Neural cell (in vitro differentiated cells): ENCODE data around the gene GPC5. TPM values are rescaled to one million over a fixed set of nuclear protein-coding genes. Genes with fewer than 3 reads are reported as not detected.

ENCODE experiments used
- H2AFZ ChIP-seq: fragments of 200-600, 300-800 bp; sonication (generic), shearing (Covaris generic); 2 replicates; pipeline ENCODE4 v1.6.0; 2014; ENCODE audit warnings: low read depth, mild to moderate bottlenecking, antibody characterized with exemption, low read length, moderate library complexity
- H3F3A ChIP-seq: fragments of 200-600 bp; shearing (Covaris generic); 2 replicates; pipeline ENCODE4 v1.6.1; 2016; ENCODE audit warnings: mild to moderate bottlenecking, moderate library complexity, mixed read lengths, antibody characterized with exemption, low read length; ENCODE audit not compliant: insufficient read depth, poor library complexity, severe bottlenecking
- H3K27ac ChIP-seq: fragments of 200-600, 300-800 bp; sonication (generic), shearing (Covaris generic); 2 replicates; pipeline ENCODE4 v1.5.1; 2014; ENCODE audit warnings: mild to moderate bottlenecking, low read length, moderate library complexity
- H3K27me3 ChIP-seq: fragments of 300-800, 200-600 bp; sonication (generic), shearing (Covaris generic); 2 replicates; pipeline ENCODE4 v1.6.0; 2014; ENCODE audit warnings: mild to moderate bottlenecking, low read depth, low read length, moderate library complexity; ENCODE audit not compliant: insufficient read depth
- H3K36me3 ChIP-seq: fragments of 300-800, 200-600 bp; sonication (generic), shearing (Covaris generic); 2 replicates; pipeline ENCODE4 v1.5.1; 2014; ENCODE audit warnings: mild to moderate bottlenecking, antibody characterized with exemption, low read length, moderate library complexity; ENCODE audit not compliant: insufficient read depth
- H3K4me2 ChIP-seq: fragments of 300-800, 200-600 bp; sonication (generic), shearing (Covaris generic); 2 replicates; pipeline ENCODE4 v1.6.0; 2014; ENCODE audit warnings: mild to moderate bottlenecking, low read length
- H3K4me3 ChIP-seq: fragments of 300-800, 200-600 bp; sonication (generic), shearing (Covaris generic); 2 replicates; pipeline ENCODE4 v1.5.1; 2014; ENCODE audit warnings: mild to moderate bottlenecking, low read length, moderate library complexity
- H3K79me2 ChIP-seq: fragments of 200-600 bp; shearing (Covaris generic); replicated peaks from 2 replicates; pipeline ENCODE4 v1.6.0; 2014; ENCODE audit warnings: mild to moderate bottlenecking, low read length, moderate library complexity; ENCODE audit not compliant: insufficient read depth
- H3K9ac ChIP-seq: fragments of 300-800, 200-600 bp; sonication (generic), shearing (Covaris generic); 2 replicates; pipeline ENCODE4 v1.6.1; 2016; ENCODE audit warnings: mild to moderate bottlenecking, low read length, mixed read lengths
- H3K9me2 ChIP-seq: fragments of 200-600 bp; shearing (Covaris generic); 2 replicates; pipeline ENCODE4 v1.6.1; 2016; ENCODE audit warnings: mild to moderate bottlenecking, low read length, mixed read lengths; ENCODE audit not compliant: insufficient read depth
- H3K9me3 ChIP-seq: fragments of 200-600, 300-800 bp; sonication (generic), shearing (Covaris generic); 2 replicates; pipeline ENCODE4 v1.6.1; 2016; ENCODE audit warnings: mild to moderate bottlenecking, mixed run types, low read length, moderate library complexity, mixed read lengths
- H4K20me1 ChIP-seq: fragments of 200-600 bp; shearing (Covaris generic); 2 replicates; pipeline ENCODE4 v1.6.1; 2016; ENCODE audit warnings: mild to moderate bottlenecking, mixed run types; ENCODE audit not compliant: insufficient read depth
- CTCF ChIP-seq: fragments of 450-650 bp; IDR thresholded peaks from 2 replicates; pipeline ENCODE4 v1.5.1; 2014; ENCODE audit warnings: antibody characterized with exemption, mild to moderate bottlenecking, moderate library complexity; ENCODE audit not compliant: poor library complexity, severe bottlenecking
- EP300 ChIP-seq: fragments of 450-650 bp; conservative IDR thresholded peaks from 2 replicates; pipeline ENCODE4 v1.6.1; 2014; ENCODE audit warnings: antibody characterized with exemption, mild to moderate bottlenecking, moderate library complexity; ENCODE audit not compliant: poor library complexity, severe bottlenecking
- EZH2 ChIP-seq: fragments of 200-600, 300-800 bp; shearing (Covaris generic), sonication (generic); IDR thresholded peaks from 2 replicates; pipeline ENCODE4 v1.6.1; 2014; ENCODE audit warnings: antibody characterized with exemption, low read length, borderline replicate concordance, mild to moderate bottlenecking; ENCODE audit not compliant: insufficient read depth, poor library complexity, severe bottlenecking
- MXI1 ChIP-seq: fragments of 450-650 bp; conservative IDR thresholded peaks from 2 replicates; pipeline ENCODE4 v1.6.1; 2014; ENCODE audit warnings: antibody characterized with exemption, mild to moderate bottlenecking; ENCODE audit not compliant: poor library complexity, severe bottlenecking
- POLR2AphosphoS5 ChIP-seq: IDR thresholded peaks from 2 replicates; pipeline ENCODE4 v1.6.1; 2012
- RAD21 ChIP-seq: fragments of 450-650 bp; conservative IDR thresholded peaks from 2 replicates; pipeline ENCODE4 v1.6.1; 2014; ENCODE audit warnings: antibody characterized with exemption, mild to moderate bottlenecking, moderate library complexity
- SMC3 ChIP-seq: fragments of 450-650 bp; conservative IDR thresholded peaks from 2 replicates; pipeline ENCODE4 v1.6.1; 2014; ENCODE audit warnings: antibody characterized with exemption, mild to moderate bottlenecking, moderate library complexity; ENCODE audit not compliant: poor library complexity
- TAF1 ChIP-seq: IDR thresholded peaks from 2 replicates; pipeline ENCODE4 v1.6.1; 2012; ENCODE audit warnings: low read depth
- polyA plus RNA-seq: library from polyadenylated mRNA; depleted of rRNA; stranded (reverse); fragments of >200 nt; gene quantifications from 2 replicates; pipeline ENCODE4 v1.2.3, GENCODE V29; 2014
- TF ChIP-seq, protein P1 (sequence below): IDR thresholded peaks from 2 replicates; pipeline ENCODE4 v1.6.1; 2012; ENCODE audit warnings: borderline replicate concordance

Gene GPC5
- polyA plus RNA-seq, 1 donor from 2014 or later, result 5.0 TPM

GRCh38 chr13:91360246-91360751 lies 38.1 kb upstream of the GPC5 start:
- H2AFZ ChIP-seq, result no peak overlapping the region
- H3K27me3 ChIP-seq, result no peaks in the 10 kb centered on the region
- H3K4me2 ChIP-seq, result no peak overlapping the region
- H3K9me3 ChIP-seq, result no peaks in the 10 kb centered on the region
- TF ChIP-seq RAD21, result no peak
- no peak for TF ChIP-seq EP300
- TF ChIP-seq MXI1, result no peak
- TF ChIP-seq POLR2AphosphoS5, result no peak
- no peak for TF ChIP-seq CTCF
- TF ChIP-seq TAF1, result no peak
- TF ChIP-seq EZH2, result no peak
- TF ChIP-seq SMC3, result no peak
- TF ChIP-seq, protein P1, sequence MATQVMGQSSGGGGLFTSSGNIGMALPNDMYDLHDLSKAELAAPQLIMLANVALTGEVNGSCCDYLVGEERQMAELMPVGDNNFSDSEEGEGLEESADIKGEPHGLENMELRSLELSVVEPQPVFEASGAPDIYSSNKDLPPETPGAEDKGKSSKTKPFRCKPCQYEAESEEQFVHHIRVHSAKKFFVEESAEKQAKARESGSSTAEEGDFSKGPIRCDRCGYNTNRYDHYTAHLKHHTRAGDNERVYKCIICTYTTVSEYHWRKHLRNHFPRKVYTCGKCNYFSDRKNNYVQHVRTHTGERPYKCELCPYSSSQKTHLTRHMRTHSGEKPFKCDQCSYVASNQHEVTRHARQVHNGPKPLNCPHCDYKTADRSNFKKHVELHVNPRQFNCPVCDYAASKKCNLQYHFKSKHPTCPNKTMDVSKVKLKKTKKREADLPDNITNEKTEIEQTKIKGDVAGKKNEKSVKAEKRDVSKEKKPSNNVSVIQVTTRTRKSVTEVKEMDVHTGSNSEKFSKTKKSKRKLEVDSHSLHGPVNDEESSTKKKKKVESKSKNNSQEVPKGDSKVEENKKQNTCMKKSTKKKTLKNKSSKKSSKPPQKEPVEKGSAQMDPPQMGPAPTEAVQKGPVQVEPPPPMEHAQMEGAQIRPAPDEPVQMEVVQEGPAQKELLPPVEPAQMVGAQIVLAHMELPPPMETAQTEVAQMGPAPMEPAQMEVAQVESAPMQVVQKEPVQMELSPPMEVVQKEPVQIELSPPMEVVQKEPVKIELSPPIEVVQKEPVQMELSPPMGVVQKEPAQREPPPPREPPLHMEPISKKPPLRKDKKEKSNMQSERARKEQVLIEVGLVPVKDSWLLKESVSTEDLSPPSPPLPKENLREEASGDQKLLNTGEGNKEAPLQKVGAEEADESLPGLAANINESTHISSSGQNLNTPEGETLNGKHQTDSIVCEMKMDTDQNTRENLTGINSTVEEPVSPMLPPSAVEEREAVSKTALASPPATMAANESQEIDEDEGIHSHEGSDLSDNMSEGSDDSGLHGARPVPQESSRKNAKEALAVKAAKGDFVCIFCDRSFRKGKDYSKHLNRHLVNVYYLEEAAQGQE, result no peak
- no peaks in the 10 kb centered on the region for H3F3A ChIP-seq
- no peak overlapping the region for H3K27ac ChIP-seq
- H3K4me3 ChIP-seq, result no peak overlapping the region
- H4K20me1 ChIP-seq, result no peaks in the 10 kb centered on the region
- H3K79me2 ChIP-seq, result no peaks in the 10 kb centered on the region
- H3K9ac ChIP-seq, result no peak overlapping the region
- H3K36me3 ChIP-seq, result no peaks in the 10 kb centered on the region
- no peaks in the 10 kb centered on the region for H3K9me2 ChIP-seq

GRCh38 chr13:91361755-91362271 lies 36.6 kb upstream of the GPC5 start:
- Histone ChIP-seq H3K9ac (no peak overlapping the region), H3K4me3 (no peak overlapping the region), H4K20me1 (no peaks in the 10 kb centered on the region), H3K36me3 (no peaks in the 10 kb centered on the region), H3K27ac (no peak overlapping the region), H3K9me3 (no peaks in the 10 kb centered on the region), H3K79me2 (no peaks in the 10 kb centered on the region), H3F3A (no peaks in the 10 kb centered on the region), H3K4me2 (no peak overlapping the region), H2AFZ (no peak overlapping the region), H3K9me2 (no peaks in the 10 kb centered on the region), H3K27me3 (no peaks in the 10 kb centered on the region)
- no peak for TF ChIP-seq CTCF
- TF ChIP-seq, protein P1, result no peak
- TF ChIP-seq EP300, result no peak
- TF ChIP-seq SMC3, result no peak
- no peak for TF ChIP-seq EZH2
- no peak for TF ChIP-seq TAF1
- no peak for TF ChIP-seq RAD21
- no peak for TF ChIP-seq POLR2AphosphoS5
- no peak for TF ChIP-seq MXI1
